Measurements from ENCODE around the gene JTB.

GRCh38 chr1:153959454-153959853 lies 18.0 kb downstream of the JTB start:
- TF ChIP-seq CTCF (IDR thresholded peaks at IDR 0.05), result no peak
- no peak for TF ChIP-seq RCOR1 (IDR thresholded peaks at IDR 0.05; ENCODE audit: low read length)
- TF ChIP-seq, protein P1, sequence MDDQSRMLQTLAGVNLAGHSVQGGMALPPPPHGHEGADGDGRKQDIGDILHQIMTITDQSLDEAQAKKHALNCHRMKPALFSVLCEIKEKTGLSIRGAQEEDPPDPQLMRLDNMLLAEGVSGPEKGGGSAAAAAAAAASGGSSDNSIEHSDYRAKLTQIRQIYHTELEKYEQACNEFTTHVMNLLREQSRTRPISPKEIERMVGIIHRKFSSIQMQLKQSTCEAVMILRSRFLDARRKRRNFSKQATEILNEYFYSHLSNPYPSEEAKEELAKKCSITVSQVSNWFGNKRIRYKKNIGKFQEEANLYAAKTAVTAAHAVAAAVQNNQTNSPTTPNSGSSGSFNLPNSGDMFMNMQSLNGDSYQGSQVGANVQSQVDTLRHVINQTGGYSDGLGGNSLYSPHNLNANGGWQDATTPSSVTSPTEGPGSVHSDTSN (IDR thresholded peaks at IDR 0.05), result no peak
- no peak for TF ChIP-seq FOXJ3 (CRISPR knock-in tag; IDR thresholded peaks at IDR 0.05)
- TF ChIP-seq FOXM1 (IDR thresholded peaks at IDR 0.05; ENCODE audit: low read depth), result no peak
- no peak for TF ChIP-seq POLR2AphosphoS5 (IDR thresholded peaks at IDR 0.05; ENCODE audit: low read depth, low read length)
- no peak for TF ChIP-seq YY1 (IDR thresholded peaks at IDR 0.05; ENCODE audit: low read depth)
- no peak for TF ChIP-seq MEF2A (IDR thresholded peaks at IDR 0.05; ENCODE audit: borderline replicate concordance, low read depth)
- TF ChIP-seq, protein P2, sequence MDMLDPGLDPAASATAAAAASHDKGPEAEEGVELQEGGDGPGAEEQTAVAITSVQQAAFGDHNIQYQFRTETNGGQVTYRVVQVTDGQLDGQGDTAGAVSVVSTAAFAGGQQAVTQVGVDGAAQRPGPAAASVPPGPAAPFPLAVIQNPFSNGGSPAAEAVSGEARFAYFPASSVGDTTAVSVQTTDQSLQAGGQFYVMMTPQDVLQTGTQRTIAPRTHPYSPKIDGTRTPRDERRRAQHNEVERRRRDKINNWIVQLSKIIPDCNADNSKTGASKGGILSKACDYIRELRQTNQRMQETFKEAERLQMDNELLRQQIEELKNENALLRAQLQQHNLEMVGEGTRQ (IDR thresholded peaks at IDR 0.05; ENCODE audit: borderline replicate concordance, low read depth, low read length), result no peak
- no peak for TF ChIP-seq MAX (IDR thresholded peaks at IDR 0.05; ENCODE audit: low read depth)
- no peak for TF ChIP-seq MXI1 (IDR thresholded peaks at IDR 0.05; ENCODE audit: low read depth, low read length)
- TF ChIP-seq CHD2 (IDR thresholded peaks at IDR 0.05; ENCODE audit: low read length, partially characterized antibody), result no peak
- no peak for TF ChIP-seq TCF12 (IDR thresholded peaks at IDR 0.05)
- TF ChIP-seq USF1 (IDR thresholded peaks at IDR 0.05; ENCODE audit: borderline replicate concordance, low read depth), result no peak
